ENCODE measurements around the gene TRANK1. TPM values are rescaled to one million over a fixed set of nuclear protein-coding genes. Genes with fewer than 3 reads are reported as not detected.

Gene TRANK1
- total and polyA plus RNA-seq, 2 experiments from 2014 or later, result 1.8 to 6.7 TPM

- Mint-ChIP-seq H3K36me3 (ENCODE audit: low read depth) (no peaks in the 10 kb centered on the region), H3K4me1 (peaks cover 8% of the 10 kb centered on the region; the same call in 2 of the 3 replicates)
- ATAC-seq, result no peak
Observed at GRCh38 chr3:36908647-36909180, 36.1 kb downstream of the TRANK1 start.

DNA sequence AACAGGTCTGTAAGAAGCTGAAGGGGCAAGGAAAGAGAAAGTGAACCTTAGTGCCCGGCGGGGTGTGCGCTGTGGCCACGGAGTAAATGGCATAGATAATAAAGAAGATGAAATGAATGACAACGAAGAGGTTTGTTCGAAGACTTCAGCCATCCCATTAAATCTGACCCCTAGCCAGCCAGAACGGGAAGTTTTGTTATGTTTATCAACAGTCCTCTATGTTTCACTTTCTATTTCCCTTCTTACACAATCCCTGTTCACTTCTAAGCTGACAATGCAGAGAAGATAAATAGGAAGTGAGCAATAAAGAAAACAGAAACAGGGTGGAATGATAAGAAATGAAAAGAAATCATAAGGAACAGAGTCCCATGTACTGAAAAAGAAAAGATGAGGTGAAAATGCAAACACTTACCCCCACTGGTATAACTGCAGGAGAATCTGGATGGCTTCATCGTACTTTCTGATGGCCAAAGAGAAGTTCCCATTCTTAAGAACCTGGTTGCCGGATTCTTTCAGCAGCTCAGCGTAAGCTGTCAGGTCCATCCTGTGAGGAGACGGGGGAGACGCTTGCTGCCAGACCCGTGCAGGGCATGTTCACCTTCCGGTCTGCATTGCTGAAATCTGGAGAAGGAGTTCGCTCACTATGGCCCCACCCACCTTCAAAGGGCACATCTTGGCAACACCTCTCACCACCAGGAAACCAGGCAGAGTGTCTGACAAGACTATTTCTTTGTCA lies 36.8 kb downstream of the TRANK1 start:
- no peak overlapping the region for H3K27ac ChIP-seq (ENCODE audit: low read depth)
- TF ChIP-seq JUNB (IDR thresholded peaks at IDR 0.05; ENCODE audit: unreplicated experiment) (no peak), NANOG (IDR thresholded peaks at IDR 0.05; ENCODE audit: borderline replicate concordance) (no peak), ZNF114 (CRISPR knock-in tag; IDR thresholded peaks at IDR 0.05) (no peak), STAT1 (IDR thresholded peaks at IDR 0.05; ENCODE audit: unreplicated experiment) (no peak), ZNF462 (CRISPR knock-in tag; IDR thresholded peaks at IDR 0.05) (no peak), POLR2AphosphoS5 (IDR thresholded peaks at IDR 0.05; ENCODE audit: low read depth) (no peak)

More at GRCh38 chr3:36908647-36909180, 36.1 kb downstream of the TRANK1 start:
- DNase-seq (ENCODE audit: low spot score), result no peak
- Histone ChIP-seq H4K20me1 (replicated peaks; ENCODE audit: insufficient read depth) (no peaks in the 10 kb centered on the region; the same call in 1 of the 2 replicates), H3K9me2 (ENCODE audit: insufficient read depth) (no peaks in the 10 kb centered on the region), H3K27me3 (ENCODE audit: insufficient read depth) (no peaks in the 10 kb centered on the region), H3K4me3 (no peak overlapping the region), H3K27ac (ENCODE audit: low read depth) (no peak overlapping the region), H3K79me2 (replicated peaks; ENCODE audit: insufficient read depth) (no peaks in the 10 kb centered on the region), H3K36me3 (ENCODE audit: insufficient read depth) (no peaks in the 10 kb centered on the region), H3K4me2 (no peak overlapping the region), H3F3A (replicated peaks; ENCODE audit: low read depth) (no peaks in the 10 kb centered on the region), H3K4me1 (ENCODE audit: insufficient read depth) (peaks cover 7% of the 10 kb centered on the region; the same call in 1 of the 2 replicates), H2AFZ (no peak overlapping the region)
- no peak overlapping the region for H3K27ac Mint-ChIP-seq
- no peak for TF ChIP-seq ZNF114 (CRISPR knock-in tag; IDR thresholded peaks at IDR 0.05)
- no peak for TF ChIP-seq NANOG (IDR thresholded peaks at IDR 0.05; ENCODE audit: borderline replicate concordance)
- TF ChIP-seq, protein P1, sequence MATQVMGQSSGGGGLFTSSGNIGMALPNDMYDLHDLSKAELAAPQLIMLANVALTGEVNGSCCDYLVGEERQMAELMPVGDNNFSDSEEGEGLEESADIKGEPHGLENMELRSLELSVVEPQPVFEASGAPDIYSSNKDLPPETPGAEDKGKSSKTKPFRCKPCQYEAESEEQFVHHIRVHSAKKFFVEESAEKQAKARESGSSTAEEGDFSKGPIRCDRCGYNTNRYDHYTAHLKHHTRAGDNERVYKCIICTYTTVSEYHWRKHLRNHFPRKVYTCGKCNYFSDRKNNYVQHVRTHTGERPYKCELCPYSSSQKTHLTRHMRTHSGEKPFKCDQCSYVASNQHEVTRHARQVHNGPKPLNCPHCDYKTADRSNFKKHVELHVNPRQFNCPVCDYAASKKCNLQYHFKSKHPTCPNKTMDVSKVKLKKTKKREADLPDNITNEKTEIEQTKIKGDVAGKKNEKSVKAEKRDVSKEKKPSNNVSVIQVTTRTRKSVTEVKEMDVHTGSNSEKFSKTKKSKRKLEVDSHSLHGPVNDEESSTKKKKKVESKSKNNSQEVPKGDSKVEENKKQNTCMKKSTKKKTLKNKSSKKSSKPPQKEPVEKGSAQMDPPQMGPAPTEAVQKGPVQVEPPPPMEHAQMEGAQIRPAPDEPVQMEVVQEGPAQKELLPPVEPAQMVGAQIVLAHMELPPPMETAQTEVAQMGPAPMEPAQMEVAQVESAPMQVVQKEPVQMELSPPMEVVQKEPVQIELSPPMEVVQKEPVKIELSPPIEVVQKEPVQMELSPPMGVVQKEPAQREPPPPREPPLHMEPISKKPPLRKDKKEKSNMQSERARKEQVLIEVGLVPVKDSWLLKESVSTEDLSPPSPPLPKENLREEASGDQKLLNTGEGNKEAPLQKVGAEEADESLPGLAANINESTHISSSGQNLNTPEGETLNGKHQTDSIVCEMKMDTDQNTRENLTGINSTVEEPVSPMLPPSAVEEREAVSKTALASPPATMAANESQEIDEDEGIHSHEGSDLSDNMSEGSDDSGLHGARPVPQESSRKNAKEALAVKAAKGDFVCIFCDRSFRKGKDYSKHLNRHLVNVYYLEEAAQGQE (IDR thresholded peaks at IDR 0.05; ENCODE audit: unreplicated experiment), result no peak
- no peaks in the 10 kb centered on the region for H3K27me3 Mint-ChIP-seq (ENCODE audit: insufficient read depth, low read depth, poor library complexity)
- H3K9me3 Mint-ChIP-seq, result no peaks in the 10 kb centered on the region
- H3K4me3 Mint-ChIP-seq, result no peak overlapping the region

More for the DNA sequence above, 36.8 kb downstream of the TRANK1 start:
- H3K79me2 ChIP-seq (replicated peaks; ENCODE audit: insufficient read depth), result no peaks in the 10 kb centered on the region
- H3K4me1 Mint-ChIP-seq, result peaks cover 11% of the 10 kb centered on the region; the same call in 2 of the 3 replicates
- no peaks in the 10 kb centered on the region for H3K27me3 ChIP-seq (ENCODE audit: insufficient read depth)
- H3F3A ChIP-seq (replicated peaks; ENCODE audit: low read depth), result no peaks in the 10 kb centered on the region
- no peak overlapping the region for H3K4me2 ChIP-seq
- H2AFZ ChIP-seq, result no peak overlapping the region; the same call in 1 of the 2 replicates
- H3K9me3 Mint-ChIP-seq, result no peaks in the 10 kb centered on the region
- no peaks in the 10 kb centered on the region for H3K27me3 Mint-ChIP-seq (ENCODE audit: insufficient read depth, low read depth, poor library complexity)
- no peaks in the 10 kb centered on the region for H3K36me3 ChIP-seq (ENCODE audit: insufficient read depth)
- no peaks in the 10 kb centered on the region for H3K9me2 ChIP-seq (ENCODE audit: insufficient read depth)
- no peak overlapping the region for H3K4me3 ChIP-seq
- H3K36me3 Mint-ChIP-seq (ENCODE audit: low read depth), result no peaks in the 10 kb centered on the region
- H3K4me1 ChIP-seq (ENCODE audit: insufficient read depth), result peaks cover 7% of the 10 kb centered on the region; the same call in 1 of the 2 replicates
- DNase-seq (ENCODE audit: low spot score) (peak; percentile 18), ATAC-seq (no peak)
- H3K4me3 Mint-ChIP-seq, result no peak overlapping the region
- no peak overlapping the region for H3K27ac Mint-ChIP-seq
- H4K20me1 ChIP-seq (replicated peaks; ENCODE audit: insufficient read depth), result no peaks in the 10 kb centered on the region; the same call in 1 of the 2 replicates
